ENCODE data around the gene ENPP4.

DNA sequence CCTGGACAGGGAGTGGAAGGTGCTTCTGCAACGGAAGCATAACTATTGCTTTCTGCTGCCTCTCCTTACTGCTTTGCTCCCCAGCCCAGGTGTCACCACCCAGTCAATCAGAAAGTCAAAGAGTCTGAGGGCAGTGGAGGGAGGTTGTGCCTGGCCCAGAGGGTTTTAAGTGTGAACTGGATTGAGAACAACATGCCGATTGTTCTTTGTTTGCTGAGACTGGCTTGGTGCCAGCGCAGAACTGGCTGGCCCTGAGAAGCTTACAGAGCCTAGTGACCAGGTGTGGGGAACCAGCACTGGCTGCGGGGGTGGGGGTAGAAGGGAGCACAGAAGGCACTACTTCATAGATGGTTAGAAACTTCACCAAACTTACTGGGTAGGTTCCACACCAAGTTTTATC lies 31.1 kb upstream of the ENPP4 start:
- TF ChIP-seq, protein P1, sequence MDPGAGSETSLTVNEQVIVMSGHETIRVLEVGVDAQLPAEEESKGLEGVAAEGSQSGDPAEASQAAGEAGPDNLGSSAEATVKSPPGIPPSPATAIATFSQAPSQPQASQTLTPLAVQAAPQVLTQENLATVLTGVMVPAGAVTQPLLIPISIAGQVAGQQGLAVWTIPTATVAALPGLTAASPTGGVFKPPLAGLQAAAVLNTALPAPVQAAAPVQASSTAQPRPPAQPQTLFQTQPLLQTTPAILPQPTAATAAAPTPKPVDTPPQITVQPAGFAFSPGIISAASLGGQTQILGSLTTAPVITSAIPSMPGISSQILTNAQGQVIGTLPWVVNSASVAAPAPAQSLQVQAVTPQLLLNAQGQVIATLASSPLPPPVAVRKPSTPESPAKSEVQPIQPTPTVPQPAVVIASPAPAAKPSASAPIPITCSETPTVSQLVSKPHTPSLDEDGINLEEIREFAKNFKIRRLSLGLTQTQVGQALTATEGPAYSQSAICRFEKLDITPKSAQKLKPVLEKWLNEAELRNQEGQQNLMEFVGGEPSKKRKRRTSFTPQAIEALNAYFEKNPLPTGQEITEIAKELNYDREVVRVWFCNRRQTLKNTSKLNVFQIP (CRISPR knock-in tag; IDR thresholded peaks at IDR 0.05; ENCODE audit: borderline replicate concordance, low read depth): no peak
- TF ChIP-seq SNAI2 (CRISPR knock-in tag; IDR thresholded peaks at IDR 0.05) (no peak), TCF4 (CRISPR knock-in tag; IDR thresholded peaks at IDR 0.05; ENCODE audit: borderline replicate concordance) (no peak), ZFP3 (CRISPR knock-in tag; IDR thresholded peaks at IDR 0.05) (no peak)
- TF ChIP-seq, protein P2, sequence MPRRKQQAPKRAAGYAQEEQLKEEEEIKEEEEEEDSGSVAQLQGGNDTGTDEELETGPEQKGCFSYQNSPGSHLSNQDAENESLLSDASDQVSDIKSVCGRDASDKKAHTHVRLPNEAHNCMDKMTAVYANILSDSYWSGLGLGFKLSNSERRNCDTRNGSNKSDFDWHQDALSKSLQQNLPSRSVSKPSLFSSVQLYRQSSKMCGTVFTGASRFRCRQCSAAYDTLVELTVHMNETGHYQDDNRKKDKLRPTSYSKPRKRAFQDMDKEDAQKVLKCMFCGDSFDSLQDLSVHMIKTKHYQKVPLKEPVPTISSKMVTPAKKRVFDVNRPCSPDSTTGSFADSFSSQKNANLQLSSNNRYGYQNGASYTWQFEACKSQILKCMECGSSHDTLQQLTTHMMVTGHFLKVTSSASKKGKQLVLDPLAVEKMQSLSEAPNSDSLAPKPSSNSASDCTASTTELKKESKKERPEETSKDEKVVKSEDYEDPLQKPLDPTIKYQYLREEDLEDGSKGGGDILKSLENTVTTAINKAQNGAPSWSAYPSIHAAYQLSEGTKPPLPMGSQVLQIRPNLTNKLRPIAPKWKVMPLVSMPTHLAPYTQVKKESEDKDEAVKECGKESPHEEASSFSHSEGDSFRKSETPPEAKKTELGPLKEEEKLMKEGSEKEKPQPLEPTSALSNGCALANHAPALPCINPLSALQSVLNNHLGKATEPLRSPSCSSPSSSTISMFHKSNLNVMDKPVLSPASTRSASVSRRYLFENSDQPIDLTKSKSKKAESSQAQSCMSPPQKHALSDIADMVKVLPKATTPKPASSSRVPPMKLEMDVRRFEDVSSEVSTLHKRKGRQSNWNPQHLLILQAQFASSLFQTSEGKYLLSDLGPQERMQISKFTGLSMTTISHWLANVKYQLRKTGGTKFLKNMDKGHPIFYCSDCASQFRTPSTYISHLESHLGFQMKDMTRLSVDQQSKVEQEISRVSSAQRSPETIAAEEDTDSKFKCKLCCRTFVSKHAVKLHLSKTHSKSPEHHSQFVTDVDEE (CRISPR knock-in tag; IDR thresholded peaks at IDR 0.05): no peak
- TF ChIP-seq, protein P3, sequence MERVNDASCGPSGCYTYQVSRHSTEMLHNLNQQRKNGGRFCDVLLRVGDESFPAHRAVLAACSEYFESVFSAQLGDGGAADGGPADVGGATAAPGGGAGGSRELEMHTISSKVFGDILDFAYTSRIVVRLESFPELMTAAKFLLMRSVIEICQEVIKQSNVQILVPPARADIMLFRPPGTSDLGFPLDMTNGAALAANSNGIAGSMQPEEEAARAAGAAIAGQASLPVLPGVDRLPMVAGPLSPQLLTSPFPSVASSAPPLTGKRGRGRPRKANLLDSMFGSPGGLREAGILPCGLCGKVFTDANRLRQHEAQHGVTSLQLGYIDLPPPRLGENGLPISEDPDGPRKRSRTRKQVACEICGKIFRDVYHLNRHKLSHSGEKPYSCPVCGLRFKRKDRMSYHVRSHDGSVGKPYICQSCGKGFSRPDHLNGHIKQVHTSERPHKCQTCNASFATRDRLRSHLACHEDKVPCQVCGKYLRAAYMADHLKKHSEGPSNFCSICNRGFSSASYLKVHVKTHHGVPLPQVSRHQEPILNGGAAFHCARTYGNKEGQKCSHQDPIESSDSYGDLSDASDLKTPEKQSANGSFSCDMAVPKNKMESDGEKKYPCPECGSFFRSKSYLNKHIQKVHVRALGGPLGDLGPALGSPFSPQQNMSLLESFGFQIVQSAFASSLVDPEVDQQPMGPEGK (CRISPR knock-in tag; IDR thresholded peaks at IDR 0.05; ENCODE audit: borderline replicate concordance): no peak

Data from SK-N-SH treated with all-trans-retinoic acid at 6 μM for 48 hours (cell line).